NB4 (cell line): Measurements from ENCODE around the gene CFAP251.

Source experiments
- DNase-seq: peaks from one replicate; pipeline ENCODE4 v3.0.0; 2010; ENCODE audit warnings: low read depth
- H3K4me3 ChIP-seq: one replicate; pipeline ENCODE4 v1.5.1; 2011; ENCODE audit warnings: mild to moderate bottlenecking, low read depth, low read length, moderate library complexity
- CTCF ChIP-seq: IDR thresholded peaks from one replicate; pipeline ENCODE4 v1.5.1; 2012; ENCODE audit warnings: low read depth, low read length
- MAX ChIP-seq: IDR thresholded peaks from 2 replicates; pipeline ENCODE4 v1.6.1; 2011; ENCODE audit warnings: low read depth, low read length
- MYC ChIP-seq: IDR thresholded peaks from 2 replicates; pipeline ENCODE4 v1.6.1; 2011; ENCODE audit warnings: low read depth, low read length
- POLR2A ChIP-seq: IDR thresholded peaks from 2 replicates; pipeline ENCODE4 v1.6.1; 2011; ENCODE audit warnings: mild to moderate bottlenecking; ENCODE audit not compliant: insufficient read length; ENCODE audit errors: extremely low read depth

The CFAP251 gene

GRCh38 chr12:122043476-122043875 is 125.1 kb downstream of the CFAP251 start:
- TF ChIP-seq MYC (no peak), POLR2A (no peak), MAX (no peak), CTCF (no peak)
- H3K4me3 ChIP-seq, result no peak overlapping the region
- DNase-seq, result no peak

GRCh38 chr12:122045262-122045661 is 126.9 kb downstream of the CFAP251 start:
- no peak for TF ChIP-seq MAX
- no peak for TF ChIP-seq CTCF
- TF ChIP-seq POLR2A, result no peak
- TF ChIP-seq MYC, result no peak
- no peak for DNase-seq
- no peak overlapping the region for H3K4me3 ChIP-seq

GRCh38 chr12:122046145-122046544 is 127.8 kb downstream of the CFAP251 start:
- DNase-seq, result no peak
- TF ChIP-seq MAX, result no peak
- no peak for TF ChIP-seq CTCF
- no peak for TF ChIP-seq POLR2A
- no peak for TF ChIP-seq MYC
- no peak overlapping the region for H3K4me3 ChIP-seq

- peak; percentile 47 for DNase-seq
- H3K4me3 ChIP-seq, result no peak overlapping the region
- no peak for TF ChIP-seq MYC
- no peak for TF ChIP-seq CTCF
- TF ChIP-seq POLR2A, result no peak
- TF ChIP-seq MAX, result no peak
Observed at GRCh38 chr12:122048151-122048550, 129.8 kb downstream of the CFAP251 start.

GRCh38 chr12:122049827-122050226 is 131.4 kb downstream of the CFAP251 start:
- no peak for TF ChIP-seq MYC
- no peak overlapping the region for H3K4me3 ChIP-seq
- no peak for DNase-seq

GRCh38 chr12:122050706-122051105 is 132.3 kb downstream of the CFAP251 start:
- DNase-seq, result no peak
- H3K4me3 ChIP-seq, result no peak overlapping the region
- TF ChIP-seq CTCF (no peak), MYC (no peak), MAX (no peak), POLR2A (no peak)
